Neural progenitor cell (in vitro differentiated cells): ENCODE results near the gene CBFA2T3. TPM values are rescaled to one million over a fixed set of nuclear protein-coding genes. Genes with fewer than 3 reads are reported as not detected.

ENCODE experiments used
- DNase-seq: peaks from one replicate; pipeline ENCODE4 v3.0.0-alpha.2; 2016; ENCODE audit warnings: low spot score
- H2AFZ ChIP-seq: fragments of 200-600 bp; sonication (generic); replicated peaks from 2 replicates; pipeline ENCODE4 v1.6.1; 2016; ENCODE audit warnings: antibody characterized with exemption
- H3F3A ChIP-seq: fragments of 200-600 bp; sonication (generic); 2 replicates; pipeline ENCODE4 v1.6.1; 2016; ENCODE audit warnings: antibody characterized with exemption, low read depth
- H3K27ac ChIP-seq: fragments of 200-600 bp; sonication (generic); 2 replicates; pipeline ENCODE4 v1.5.1; 2016; ENCODE audit warnings: mild to moderate bottlenecking
- H3K27me3 ChIP-seq: fragments of 200-600 bp; sonication (generic); 2 replicates; pipeline ENCODE4 v1.6.1; 2016; ENCODE audit warnings: mild to moderate bottlenecking, moderate library complexity
- H3K36me3 ChIP-seq: fragments of 200-600 bp; sonication (generic); 2 replicates; pipeline ENCODE4 v1.5.1; 2016
- H3K4me1 ChIP-seq: fragments of 200-600 bp; sonication (generic); 2 replicates; pipeline ENCODE4 v1.6.1; 2016; ENCODE audit warnings: mixed run types
- H3K4me2 ChIP-seq: fragments of 200-600 bp; sonication (generic); 2 replicates; pipeline ENCODE4 v1.6.1; 2016
- H3K4me3 ChIP-seq: fragments of 200-600 bp; sonication (generic); 2 replicates; pipeline ENCODE4 v1.5.1; 2016
- H3K79me2 ChIP-seq: fragments of 200-600 bp; sonication (generic); 2 replicates; pipeline ENCODE4 v1.6.1; 2016; ENCODE audit warnings: low read depth
- H3K9ac ChIP-seq: fragments of 200-600 bp; sonication (generic); 2 replicates; pipeline ENCODE4 v1.6.1; 2016
- H3K9me3 ChIP-seq: fragments of 200-600 bp; sonication (generic); 2 replicates; pipeline ENCODE4 v1.5.1; 2016; ENCODE audit warnings: low read depth
- H4K20me1 ChIP-seq: fragments of 200-600 bp; sonication (generic); 2 replicates; pipeline ENCODE4 v1.6.1; 2016; ENCODE audit warnings: low read depth
- H3K27ac Mint-ChIP-seq: 3 replicates; pipeline ENCODE4 v1.8.0; 2021; ENCODE audit warnings: mixed read lengths
- H3K27me3 Mint-ChIP-seq: 2 replicates; pipeline ENCODE4 v1.8.0; 2022; ENCODE audit warnings: low read depth, mild to moderate bottlenecking, inconsistent platforms, moderate library complexity, mixed read lengths; ENCODE audit not compliant: insufficient read depth
- H3K36me3 Mint-ChIP-seq: 3 replicates; pipeline ENCODE4 v1.8.0; 2021; ENCODE audit warnings: mixed read lengths
- H3K4me1 Mint-ChIP-seq: 3 replicates; pipeline ENCODE4 v1.8.0; 2021; ENCODE audit warnings: mixed read lengths
- H3K4me3 Mint-ChIP-seq: 3 replicates; pipeline ENCODE4 v1.8.0; 2021; ENCODE audit warnings: mild to moderate bottlenecking, moderate library complexity, mixed read lengths
- H3K9me3 Mint-ChIP-seq: 3 replicates; pipeline ENCODE4 v1.8.0; 2020; ENCODE audit warnings: mixed read lengths
- EZH2 ChIP-seq: fragments of 200-600 bp; sonication (generic); IDR thresholded peaks from 2 replicates; pipeline ENCODE4 v1.6.1; 2017; ENCODE audit warnings: antibody characterized with exemption, mild to moderate bottlenecking, moderate library complexity
- EZH2phosphoT487 ChIP-seq: fragments of 200-600 bp; sonication (generic); IDR thresholded peaks from 2 replicates; pipeline ENCODE4 v1.6.1; 2017; ENCODE audit warnings: antibody characterized with exemption
- total RNA-seq: library from RNA; depleted of rRNA; stranded (reverse); fragments of >200 nt; gene quantifications from 2 replicates; pipeline ENCODE4 v1.2.3, GENCODE V29; 2015; ENCODE audit warnings: low replicate concordance
- TF ChIP-seq, protein P1 (sequence below): fragments of 200-600 bp; sonication (generic); IDR thresholded peaks from 2 replicates; pipeline ENCODE4 v1.5.1; 2017; ENCODE audit warnings: antibody characterized with exemption, mild to moderate bottlenecking

Gene CBFA2T3
- total RNA-seq, 1 donor from 2014 or later = 0.22 TPM

DNA sequence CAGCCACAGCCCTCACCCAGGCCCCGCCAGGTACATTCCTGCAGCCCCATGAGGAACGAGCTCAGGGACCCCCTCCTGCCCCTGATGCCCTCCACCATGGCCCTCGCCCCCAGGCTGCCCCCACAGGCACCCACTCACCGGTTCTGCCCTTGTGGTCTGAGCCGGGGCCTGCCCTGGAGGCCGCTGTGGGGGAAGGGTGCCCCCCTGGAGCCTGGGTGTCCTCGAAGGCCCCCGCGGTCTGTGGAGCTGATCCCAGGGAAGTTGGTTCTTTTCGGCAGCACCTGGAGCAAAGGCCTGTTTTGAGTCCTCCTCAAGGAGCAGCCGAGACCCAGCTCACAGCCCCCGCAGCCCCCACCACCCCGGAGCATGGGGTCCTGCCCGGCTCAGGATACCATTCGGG, 112.9 kb downstream of the CBFA2T3 start:
- H3K27ac Mint-ChIP-seq = no peak overlapping the region
- no peaks in the 10 kb centered on the region for H4K20me1 ChIP-seq
- H3K27me3 Mint-ChIP-seq = no peaks in the 10 kb centered on the region
- no peaks in the 10 kb centered on the region for H3F3A ChIP-seq
- H3K36me3 ChIP-seq = no peaks in the 10 kb centered on the region
- no peak overlapping the region for H3K27ac ChIP-seq
- H3K4me3 Mint-ChIP-seq = no peak overlapping the region
- H3K9ac ChIP-seq = no peak overlapping the region
- no peaks in the 10 kb centered on the region for H3K27me3 ChIP-seq
- H3K4me1 ChIP-seq = no peaks in the 10 kb centered on the region
- TF ChIP-seq EZH2 (no peak), EZH2phosphoT487 (no peak)
- TF ChIP-seq, protein P1, sequence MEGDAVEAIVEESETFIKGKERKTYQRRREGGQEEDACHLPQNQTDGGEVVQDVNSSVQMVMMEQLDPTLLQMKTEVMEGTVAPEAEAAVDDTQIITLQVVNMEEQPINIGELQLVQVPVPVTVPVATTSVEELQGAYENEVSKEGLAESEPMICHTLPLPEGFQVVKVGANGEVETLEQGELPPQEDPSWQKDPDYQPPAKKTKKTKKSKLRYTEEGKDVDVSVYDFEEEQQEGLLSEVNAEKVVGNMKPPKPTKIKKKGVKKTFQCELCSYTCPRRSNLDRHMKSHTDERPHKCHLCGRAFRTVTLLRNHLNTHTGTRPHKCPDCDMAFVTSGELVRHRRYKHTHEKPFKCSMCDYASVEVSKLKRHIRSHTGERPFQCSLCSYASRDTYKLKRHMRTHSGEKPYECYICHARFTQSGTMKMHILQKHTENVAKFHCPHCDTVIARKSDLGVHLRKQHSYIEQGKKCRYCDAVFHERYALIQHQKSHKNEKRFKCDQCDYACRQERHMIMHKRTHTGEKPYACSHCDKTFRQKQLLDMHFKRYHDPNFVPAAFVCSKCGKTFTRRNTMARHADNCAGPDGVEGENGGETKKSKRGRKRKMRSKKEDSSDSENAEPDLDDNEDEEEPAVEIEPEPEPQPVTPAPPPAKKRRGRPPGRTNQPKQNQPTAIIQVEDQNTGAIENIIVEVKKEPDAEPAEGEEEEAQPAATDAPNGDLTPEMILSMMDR = no peak
- H3K9me3 ChIP-seq = no peaks in the 10 kb centered on the region
- no peak for DNase-seq
- H3K9me3 Mint-ChIP-seq = no peaks in the 10 kb centered on the region
- no peak overlapping the region for H3K4me3 ChIP-seq
- H3K36me3 Mint-ChIP-seq = peaks cover 2% of the 10 kb centered on the region
- H2AFZ ChIP-seq = no peak overlapping the region
- no peak overlapping the region for H3K4me2 ChIP-seq
- H3K79me2 ChIP-seq = no peaks in the 10 kb centered on the region
- H3K4me1 Mint-ChIP-seq = no peaks in the 10 kb centered on the region

DNA sequence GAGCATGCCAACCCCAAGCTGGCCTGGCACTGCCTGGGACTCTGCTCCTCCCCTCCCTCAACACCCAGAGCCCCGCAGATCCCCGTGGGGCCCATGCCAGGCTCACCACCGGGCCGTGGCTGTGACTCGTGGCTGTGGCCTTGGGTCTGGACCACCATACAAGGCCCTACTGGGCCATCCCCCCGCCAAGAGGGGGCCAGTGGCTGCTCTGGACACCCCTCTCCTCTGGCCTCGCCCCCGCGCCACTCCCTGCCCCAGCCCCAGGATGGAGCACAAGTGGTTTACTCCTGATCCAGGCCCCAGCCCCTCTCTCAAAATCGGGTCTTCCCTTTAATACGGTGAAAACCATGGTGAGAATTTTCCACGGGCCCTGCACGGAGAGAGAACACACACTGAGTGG, 113.6 kb downstream of the CBFA2T3 start:
- Mint-ChIP-seq H3K27me3 (no peaks in the 10 kb centered on the region), H3K4me3 (no peak overlapping the region), H3K4me1 (peaks cover 2% of the 10 kb centered on the region), H3K27ac (no peak overlapping the region), H3K36me3 (peaks cover 2% of the 10 kb centered on the region), H3K9me3 (no peaks in the 10 kb centered on the region)
- Histone ChIP-seq H3K79me2 (peaks cover 2% of the 10 kb centered on the region), H4K20me1 (peaks cover 2% of the 10 kb centered on the region), H3K27me3 (no peaks in the 10 kb centered on the region), H2AFZ (no peak overlapping the region), H3K9me3 (no peaks in the 10 kb centered on the region), H3K9ac (no peak overlapping the region), H3K4me1 (no peaks in the 10 kb centered on the region), H3K4me2 (no peak overlapping the region), H3K27ac (no peak overlapping the region), H3K36me3 (no peaks in the 10 kb centered on the region), H3F3A (no peaks in the 10 kb centered on the region), H3K4me3 (no peak overlapping the region)
- no peak for DNase-seq
- TF ChIP-seq EZH2 (no peak), EZH2phosphoT487 (no peak)
- TF ChIP-seq, protein P1 = no peak

DNA sequence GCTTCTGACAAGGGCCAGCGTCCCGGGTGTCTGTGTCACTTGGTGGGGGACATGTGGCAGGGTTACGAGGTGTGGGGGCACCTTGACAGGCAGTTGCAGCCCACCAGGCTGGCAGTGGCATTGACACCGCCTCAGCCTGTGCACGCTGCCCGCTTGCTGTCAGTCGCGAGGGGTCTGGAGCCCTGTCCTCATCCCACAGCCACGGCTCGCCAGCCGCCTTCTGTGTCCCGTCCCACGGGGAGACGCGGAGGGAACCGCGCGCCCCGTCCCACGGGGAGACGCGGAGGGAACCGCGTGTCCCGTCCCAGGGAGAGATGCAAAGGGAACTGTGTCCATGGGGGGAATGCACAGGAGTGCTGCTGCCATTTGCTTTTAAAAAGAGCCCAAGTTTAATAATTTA, 114.0 kb downstream of the CBFA2T3 start:
- Histone ChIP-seq H3K36me3 (no peaks in the 10 kb centered on the region), H2AFZ (no peak overlapping the region), H3K27ac (no peak overlapping the region), H3K4me1 (peaks cover 2% of the 10 kb centered on the region), H3K9me3 (no peaks in the 10 kb centered on the region), H3K27me3 (no peaks in the 10 kb centered on the region), H4K20me1 (peaks cover 6% of the 10 kb centered on the region), H3K4me2 (no peak overlapping the region), H3K9ac (no peak overlapping the region), H3K79me2 (peaks cover 6% of the 10 kb centered on the region), H3F3A (no peaks in the 10 kb centered on the region), H3K4me3 (no peak overlapping the region)
- Mint-ChIP-seq H3K4me3 (no peak overlapping the region), H3K27me3 (no peaks in the 10 kb centered on the region), H3K9me3 (no peaks in the 10 kb centered on the region), H3K27ac (no peak overlapping the region), H3K4me1 (peaks cover 7% of the 10 kb centered on the region), H3K36me3 (peaks cover 2% of the 10 kb centered on the region)
- DNase-seq = no peak
- no peak for TF ChIP-seq EZH2
- no peak for TF ChIP-seq EZH2phosphoT487
- TF ChIP-seq, protein P1 = no peak
